Activated gamma-delta T cell treated with Interleukin-2 at 50 U/mL for 16 hours (primary cell): ENCODE data around the gene GALNT8.
"Not testable (repeated sequence)": the region's sequence is repeated elsewhere in the genome, so short reads cannot be mapped to it uniquely, and the experiment has no call there.

Experiments used
- DNase-seq: peaks from one replicate; pipeline ENCODE4 v3.0.0-alpha.2; 2020

Gene GALNT8

GRCh38 chr12:4744709-4745108 is 24.5 kb downstream of the GALNT8 start:
- DNase-seq: no peak

DNA sequence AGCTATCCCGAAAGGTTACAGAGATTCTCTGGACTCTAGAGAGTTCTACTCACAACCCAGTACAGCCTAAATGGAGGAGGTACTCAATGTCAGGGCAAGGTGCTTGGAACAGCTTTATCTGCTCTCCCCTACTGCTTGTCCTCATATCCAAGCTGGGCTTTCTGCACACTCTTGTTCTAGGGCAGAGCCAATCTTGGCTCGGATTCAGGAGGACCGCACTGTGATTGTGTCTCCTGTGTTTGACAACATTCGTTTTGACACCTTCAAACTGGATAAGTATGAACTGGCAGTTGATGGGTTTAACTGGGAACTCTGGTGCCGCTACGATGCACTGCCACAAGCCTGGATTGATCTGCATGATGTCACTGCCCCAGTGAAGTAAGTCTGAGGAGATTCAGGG is 25.0 kb downstream of the GALNT8 start:
- no peak for DNase-seq

- not testable (repeated sequence) for DNase-seq
These were observed 31.5 kb downstream of the GALNT8 start for GRCh38 chr12:4751654-4752053.

DNA sequence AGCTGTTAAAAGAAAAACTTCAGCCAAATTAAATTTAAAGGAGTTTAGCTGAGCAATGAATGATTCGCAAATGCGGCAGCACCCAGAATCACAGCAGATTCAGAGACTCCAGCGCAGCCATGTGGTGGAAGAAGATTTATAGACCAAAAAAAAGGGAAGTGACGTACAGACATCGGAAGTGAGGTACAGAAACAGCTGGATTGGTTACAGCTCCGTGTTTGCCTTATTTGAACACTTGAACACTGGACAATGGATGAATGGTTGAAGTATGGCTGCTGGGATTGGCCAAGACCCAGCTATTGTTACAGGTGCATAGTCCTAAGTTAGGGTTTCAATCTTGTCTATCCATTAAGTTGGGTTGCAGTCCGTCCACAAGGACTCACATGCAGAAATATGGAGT is 42.6 kb downstream of the GALNT8 start:
- DNase-seq: no peak

DNA sequence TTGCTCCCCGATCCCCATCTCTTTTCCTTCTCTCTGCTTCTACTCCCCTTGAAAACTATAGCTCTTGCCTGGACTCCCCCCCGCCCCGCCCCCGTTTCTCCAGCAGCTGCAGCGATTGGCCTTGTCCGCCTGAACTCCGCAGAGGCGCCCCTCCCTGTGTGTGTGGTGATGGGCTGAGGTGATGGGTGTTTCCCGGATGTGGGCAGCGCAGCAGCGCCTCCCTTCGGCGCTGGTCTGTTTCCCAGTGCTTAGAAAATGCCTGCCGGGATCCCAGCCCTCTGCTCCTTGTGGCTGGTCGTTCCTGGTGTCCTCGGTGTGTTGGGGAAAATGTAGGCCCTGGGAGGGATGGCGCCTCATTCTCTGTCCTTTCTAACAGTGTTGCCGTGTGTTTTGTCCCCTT is 43.3 kb downstream of the GALNT8 start:
- DNase-seq: no peak

DNA sequence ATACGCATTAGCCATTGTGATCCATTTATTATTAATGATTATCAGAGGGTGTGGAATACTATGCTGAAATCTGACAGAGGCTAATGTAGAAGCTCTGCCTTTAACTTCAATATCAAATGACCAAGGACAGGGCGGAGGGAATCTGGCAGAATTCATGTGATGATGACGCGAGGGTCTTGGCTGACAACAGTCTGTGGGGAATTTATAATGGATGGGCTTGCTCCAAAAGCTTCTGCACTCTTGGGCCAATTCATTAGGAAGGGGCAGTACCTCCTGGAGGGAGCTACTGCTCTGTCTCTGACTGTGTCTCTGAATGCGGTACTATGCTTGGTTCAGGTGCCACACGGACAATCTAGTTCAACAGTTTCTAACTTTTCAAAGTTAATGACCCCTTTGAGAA is 46.2 kb downstream of the GALNT8 start:
- DNase-seq: no peak

- no peak for DNase-seq
These were observed 47.0 kb downstream of the GALNT8 start for GRCh38 chr12:4767186-4767585.

DNA sequence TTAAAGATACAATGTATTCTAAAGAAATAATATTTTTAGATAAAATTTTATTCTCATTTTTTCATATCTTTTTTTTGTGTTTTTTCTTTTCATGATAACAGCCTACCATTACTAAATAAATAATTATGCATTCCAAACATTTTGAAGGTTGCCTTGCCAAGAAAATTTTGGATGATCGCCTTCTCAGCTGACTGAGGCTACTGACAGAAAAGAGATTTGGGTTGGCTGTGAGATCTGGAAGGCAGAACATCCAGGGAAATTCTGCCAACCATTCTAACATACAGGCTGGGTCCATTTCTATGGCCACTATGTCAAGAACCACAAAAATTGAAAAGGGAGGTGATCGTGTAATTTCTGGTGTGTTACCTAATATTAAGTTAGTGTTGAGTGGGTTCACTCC is 48.1 kb downstream of the GALNT8 start:
- no peak for DNase-seq

- DNase-seq: no peak
These were observed 48.9 kb downstream of the GALNT8 start for GRCh38 chr12:4769073-4769472.

GRCh38 chr12:4771172-4771959 is 51.2 kb downstream of the GALNT8 start:
- no peak for DNase-seq

- DNase-seq: no peak
These were observed 51.9 kb downstream of the GALNT8 start for GRCh38 chr12:4771960-4772566.

DNA sequence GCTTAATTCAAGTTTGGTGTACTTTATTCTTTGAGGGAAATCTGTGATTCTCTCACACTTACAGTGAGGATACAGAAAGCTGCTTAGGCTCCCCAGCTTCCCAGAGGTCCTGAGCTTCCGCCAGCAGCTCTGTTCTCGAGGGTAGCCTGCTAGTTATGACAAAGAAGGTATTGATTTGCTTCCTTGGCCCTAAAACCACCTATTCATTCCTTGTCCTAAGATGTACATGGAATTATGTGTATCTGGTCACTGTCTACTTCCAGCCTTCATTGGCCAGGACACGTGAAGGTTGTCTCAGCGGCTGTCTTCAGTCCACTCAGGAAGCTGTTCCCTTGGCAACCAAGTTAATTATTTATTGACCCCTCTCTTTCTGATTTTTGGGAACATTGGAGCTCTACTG is 55.7 kb downstream of the GALNT8 start:
- DNase-seq: no peak

DNA sequence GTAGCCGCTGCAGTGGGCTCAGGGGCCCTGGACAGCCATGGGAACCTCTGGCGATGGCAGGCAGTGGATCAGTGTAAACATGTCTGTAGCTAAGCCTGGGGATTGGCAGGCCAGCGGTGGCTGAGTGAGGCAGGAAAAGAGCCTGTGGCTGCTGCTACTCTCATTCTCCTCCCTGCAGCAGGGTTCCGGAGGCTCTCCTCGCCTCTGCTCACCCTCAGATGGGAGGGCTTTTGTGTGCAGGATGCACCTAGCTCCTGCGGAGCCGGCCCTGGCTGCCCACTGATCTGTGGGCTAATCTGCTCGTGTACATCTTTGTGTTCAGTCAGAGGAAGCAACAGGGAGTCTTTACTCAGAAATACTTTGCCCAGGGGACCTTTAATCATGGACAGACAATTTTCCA is 59.5 kb downstream of the GALNT8 start:
- DNase-seq: no peak

- no peak for DNase-seq
These were observed 60.7 kb downstream of the GALNT8 start for GRCh38 chr12:4780641-4781611.

- no peak for DNase-seq
These were observed 64.3 kb downstream of the GALNT8 start for GRCh38 chr12:4784404-4785054.

DNA sequence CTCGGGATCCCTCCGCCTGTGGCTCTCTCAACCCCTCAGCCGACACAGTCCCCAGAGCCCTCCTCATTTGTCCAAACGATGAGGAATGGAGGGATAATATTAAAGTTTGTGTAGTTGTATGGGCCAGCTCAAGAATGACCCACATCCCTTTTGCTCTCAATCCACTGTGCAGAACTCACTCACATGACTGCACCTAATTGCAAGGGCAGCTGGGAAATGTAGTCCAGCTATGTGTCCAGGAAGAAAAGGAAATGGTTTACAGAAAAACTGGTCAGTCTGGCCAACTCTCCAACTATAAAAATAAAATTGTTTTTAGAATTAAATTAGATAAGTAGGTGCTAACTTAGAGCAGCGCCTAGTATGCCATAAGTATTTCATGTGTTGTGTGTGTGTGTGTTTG is 66.6 kb downstream of the GALNT8 start:
- no peak for DNase-seq

DNA sequence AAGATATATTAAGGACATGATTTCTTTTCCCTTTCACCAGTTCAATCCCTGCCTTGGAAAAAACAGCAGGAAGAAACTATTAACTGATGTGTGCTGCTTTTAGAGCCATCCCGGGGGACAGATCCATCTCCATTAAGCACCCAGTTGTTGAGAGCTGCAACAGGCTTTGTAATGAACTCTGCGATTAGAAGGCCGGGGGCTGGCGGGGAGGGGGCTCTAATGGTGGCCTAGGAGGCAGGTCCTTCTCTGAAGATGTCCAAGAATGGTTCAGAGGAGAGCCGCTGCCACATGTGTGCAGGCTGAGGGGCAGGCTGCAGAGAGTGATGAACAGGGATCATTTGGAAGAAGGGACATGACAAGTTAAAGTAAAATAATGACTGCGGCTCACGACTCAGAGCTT is 67.8 kb downstream of the GALNT8 start:
- DNase-seq: no peak

DNA sequence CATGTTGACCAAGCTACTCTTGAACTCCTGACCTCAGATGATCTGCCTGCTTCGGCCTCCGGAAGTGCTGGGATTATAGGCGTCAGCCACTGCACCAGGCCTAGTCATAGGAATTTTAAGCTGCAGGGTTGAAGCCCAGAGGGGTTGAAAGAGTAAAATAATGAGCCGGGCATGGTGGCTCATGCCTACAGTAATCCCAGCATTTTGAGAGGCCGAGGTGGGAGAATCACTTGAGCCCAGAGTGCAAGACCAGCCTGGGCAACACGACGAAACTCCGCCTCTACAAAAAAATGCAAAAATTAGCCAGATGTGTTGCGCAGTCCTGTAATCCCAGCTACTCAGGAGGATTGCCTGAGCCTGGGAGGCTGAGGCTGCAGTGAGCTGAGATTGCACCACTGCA is 69.6 kb downstream of the GALNT8 start:
- DNase-seq: no peak

- no peak for DNase-seq
These were observed 71.3 kb downstream of the GALNT8 start for GRCh38 chr12:4791497-4791896.

DNA sequence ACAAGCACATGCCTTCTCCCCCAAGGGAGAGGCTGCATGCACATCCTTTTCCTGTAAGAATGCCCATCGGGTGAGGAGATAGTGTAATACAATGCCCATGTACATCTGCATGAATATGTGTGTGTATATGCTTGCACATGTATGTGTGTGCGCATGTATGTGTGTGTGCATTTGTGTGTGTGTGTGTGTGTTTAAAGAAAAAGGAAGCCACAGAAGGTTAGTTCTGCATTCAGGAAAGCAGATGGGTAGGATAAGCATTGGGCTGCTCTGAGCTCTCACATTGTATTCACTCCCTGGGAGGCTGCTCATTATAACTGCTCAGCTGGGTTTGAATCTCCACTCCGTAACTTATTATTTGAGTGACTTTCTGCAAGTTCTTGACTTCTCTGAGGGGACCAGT is 74.3 kb downstream of the GALNT8 start:
- DNase-seq: no peak

- no peak for DNase-seq
These were observed 76.0 kb downstream of the GALNT8 start for GRCh38 chr12:4796216-4796615.

DNA sequence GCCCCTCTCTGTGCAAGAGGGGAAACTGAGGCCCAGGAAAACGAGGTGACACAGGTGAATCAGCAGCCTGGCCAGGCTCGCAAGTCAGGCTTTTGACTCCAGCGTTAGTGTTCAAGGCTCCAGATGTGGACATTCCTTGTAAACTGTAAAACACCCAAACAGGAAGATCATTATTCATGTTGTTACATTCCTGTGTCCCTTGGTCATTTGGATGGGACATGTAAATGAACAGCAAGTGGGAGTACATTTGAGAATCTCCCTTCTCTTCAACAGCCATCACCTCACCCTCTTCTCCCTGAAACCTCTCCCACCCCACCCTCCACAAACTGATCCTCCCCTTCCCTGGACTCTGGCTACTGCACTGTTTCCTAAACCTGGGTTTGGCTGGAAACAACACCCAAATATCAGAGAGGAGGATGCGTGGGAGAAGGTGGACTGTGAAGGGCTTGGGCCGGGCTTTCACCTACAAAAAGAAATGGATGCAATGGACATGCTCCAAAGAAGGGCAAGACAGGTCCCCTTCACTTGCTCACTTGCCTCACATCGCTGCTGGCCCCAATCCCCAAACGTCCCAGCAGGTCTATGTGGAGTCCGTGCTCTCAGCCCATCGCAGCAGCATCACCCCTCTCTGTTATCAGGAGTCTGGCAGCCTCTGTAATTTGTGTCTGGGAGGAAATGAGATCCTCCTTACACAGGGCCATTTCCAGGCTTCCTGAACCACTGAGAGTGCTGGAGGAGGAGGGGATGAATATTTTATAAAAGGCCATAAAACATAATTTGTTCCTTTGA is 76.7 kb downstream of the GALNT8 start:
- no peak for DNase-seq
